Measurements from ENCODE around the gene AXIN1. TPM values are rescaled to one million over a fixed set of nuclear protein-coding genes. Genes with fewer than 3 reads are reported as not detected.
"Not testable (repeated sequence)": the region's sequence is repeated elsewhere in the genome, so short reads cannot be mapped to it uniquely, and the experiment has no call there.

Gene AXIN1
- total and polyA plus RNA-seq, 9 of the 15 experiments (the other 6 are each of a cell fraction or from before 2014, with no cell fraction given): 0.42 to 58.0 (median 25.9) TPM

DNA sequence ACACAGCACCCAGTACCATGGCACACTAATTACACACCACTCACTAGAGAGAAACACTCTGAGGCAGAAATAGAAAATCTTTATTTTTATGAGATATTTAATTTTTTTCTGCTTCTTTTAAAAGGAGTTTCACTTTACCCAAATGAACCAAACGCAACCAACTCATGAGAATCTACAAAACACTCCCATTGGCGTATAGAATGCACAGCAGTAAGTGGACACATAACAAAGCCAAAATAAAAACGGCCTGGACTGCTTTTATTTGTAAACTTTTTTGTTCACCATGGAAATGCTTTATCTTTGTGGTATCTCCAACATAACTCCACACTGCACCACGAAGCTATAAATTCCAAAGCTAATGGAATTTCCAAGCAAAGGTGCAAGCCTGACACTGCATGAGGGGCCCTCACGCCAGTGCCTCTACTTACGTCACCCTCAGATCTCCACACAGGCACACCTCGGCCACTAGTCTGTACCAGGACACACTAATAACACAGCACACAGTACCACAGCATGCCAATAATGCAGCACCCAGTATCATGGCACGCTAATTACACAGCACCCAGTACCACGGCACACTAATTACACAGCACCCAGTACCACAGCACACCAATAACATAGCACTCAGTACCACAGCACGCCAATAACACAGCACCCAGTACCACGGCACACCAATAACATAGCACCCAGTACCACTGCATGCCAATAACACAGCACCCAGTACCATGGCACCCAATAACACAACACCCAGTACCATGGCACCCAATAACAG, 17.5 kb downstream of the AXIN1 start:
- intact Hi-C loops (cut with micrococcal nuclease); CTCF ChIA-PET (ENCODE audit: low intra/inter-chr PET ratio); H3K9me3 ChIP-seq (replicated peaks; ENCODE audit: control insufficient read depth, insufficient read depth, low read depth, low read length); POLR2A ChIA-PET; in situ Hi-C loops (cut with MboI); BruUV-seq (replicated peaks); DNase-seq (ENCODE audit: extremely low read depth in 1 of 4, low spot score in 3 of 4); H2AFZ ChIP-seq (ENCODE audit: low read depth, low read length); H3K27me3 ChIP-seq (ENCODE audit: control insufficient read depth in 2 of 2, insufficient read depth in 2 of 2, low read length in 2 of 2); H3K9me1 ChIP-seq (ENCODE audit: control insufficient read depth, insufficient read depth, low read length); H3K9ac ChIP-seq (ENCODE audit: insufficient read depth in 1 of 2, low read depth in 2 of 2, low read length in 2 of 2); H3K4me3 ChIP-seq: not testable (repeated sequence)
- WGBS (ENCODE audit: insufficient coverage, low coverage, missing lambda C conversion rate): 61% methylated on average over 10 of the region's 11 CpGs
- peaks cover 98% of the 10 kb centered on the region for H3K79me2 ChIP-seq (ENCODE audit: control insufficient read depth, insufficient read depth, low read length)
- ATAC-seq (peak; percentile 16; the same call in 2 of the 3 replicates), FAIRE-seq (peak; percentile 59)
- peaks cover 35% of the 10 kb centered on the region for H4K20me1 ChIP-seq (replicated peaks; ENCODE audit: control insufficient read depth, insufficient read depth, low read length)
- H3K4me2 ChIP-seq (ENCODE audit: insufficient read depth, low read length): peak overlapping the region; percentile 33; the same call in 1 of the 2 replicates
- peaks cover 12% of the 10 kb centered on the region; the same call in 2 of the 3 replicates for H3K36me3 ChIP-seq (ENCODE audit: control insufficient read depth, insufficient read depth, low read length)
- peak overlapping the region; percentile 13; the same call in 1 of the 3 replicates for H3K27ac ChIP-seq (ENCODE audit: extremely low read depth, low read depth, low read length)
- peaks cover 42% of the 10 kb centered on the region in 2 experiments for H3K4me1 ChIP-seq (replicated peaks in 1 of 2; ENCODE audit: control insufficient read depth in 2 of 2, insufficient read depth in 2 of 2, low read length in 2 of 2)

DNA sequence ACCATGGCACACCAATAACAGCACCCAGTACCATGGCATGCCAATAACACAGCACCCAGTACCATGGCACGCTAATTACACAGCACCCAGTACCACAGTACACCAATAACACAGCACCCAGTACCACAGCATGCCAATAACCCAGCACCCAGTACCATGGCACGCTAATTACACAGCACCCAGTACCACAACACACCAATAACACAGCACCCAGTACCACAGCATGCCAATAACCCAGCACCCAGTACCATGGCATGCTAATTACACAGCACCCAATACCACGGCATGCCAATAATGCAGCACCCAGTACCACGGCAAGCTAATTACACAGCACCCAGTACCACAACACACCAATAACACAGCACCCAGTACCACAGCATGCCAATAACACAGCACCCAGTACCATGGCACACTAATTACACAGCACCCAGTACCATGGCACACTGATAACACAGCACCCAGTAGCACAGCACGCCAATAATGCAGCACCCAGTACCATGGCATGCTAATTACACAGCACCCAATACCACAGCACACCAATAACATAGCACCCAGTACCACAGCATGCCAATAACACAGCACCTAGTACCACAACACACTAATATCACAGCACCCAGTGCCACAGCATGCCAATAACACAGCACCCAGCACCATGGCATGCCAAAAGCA, 18.2 kb downstream of the AXIN1 start:
- H3K4me1 ChIP-seq (replicated peaks in 1 of 2; ENCODE audit: control insufficient read depth in 2 of 2, insufficient read depth in 2 of 2, low read length in 2 of 2): peaks cover 35 to 36% of the 10 kb centered on the region in 2 experiments
- WGBS (ENCODE audit: insufficient coverage, low coverage, missing lambda C conversion rate): 80% methylated on average over 5 of the region's 5 CpGs

More for the DNA sequence above, 18.2 kb downstream of the AXIN1 start:
- H3K27ac ChIP-seq (ENCODE audit: extremely low read depth, low read depth, low read length); H3K9me3 ChIP-seq (replicated peaks; ENCODE audit: control insufficient read depth, insufficient read depth, low read depth, low read length); FAIRE-seq; H3K4me3 ChIP-seq; BruUV-seq (replicated peaks); intact Hi-C loops (cut with micrococcal nuclease); H3K9me1 ChIP-seq (ENCODE audit: control insufficient read depth, insufficient read depth, low read length); H3K9ac ChIP-seq (ENCODE audit: insufficient read depth in 1 of 2, low read depth in 2 of 2, low read length in 2 of 2); H3K27me3 ChIP-seq (ENCODE audit: control insufficient read depth in 2 of 2, insufficient read depth in 2 of 2, low read length in 2 of 2); ATAC-seq; H3K4me2 ChIP-seq (ENCODE audit: insufficient read depth, low read length); H3K36me3 ChIP-seq (ENCODE audit: control insufficient read depth, insufficient read depth, low read length); POLR2A ChIA-PET; H2AFZ ChIP-seq (ENCODE audit: low read depth, low read length); CTCF ChIA-PET (ENCODE audit: low intra/inter-chr PET ratio); DNase-seq (ENCODE audit: extremely low read depth in 1 of 4, low spot score in 3 of 4); in situ Hi-C loops (cut with MboI): not testable (repeated sequence)
- Histone ChIP-seq H4K20me1 (replicated peaks; ENCODE audit: control insufficient read depth, insufficient read depth, low read length) (peaks cover 31% of the 10 kb centered on the region), H3K79me2 (ENCODE audit: control insufficient read depth, insufficient read depth, low read length) (peaks cover 96% of the 10 kb centered on the region)

Data from K562 (cell line).